Progenitor cell of endocrine pancreas (in vitro differentiated cells): ENCODE measurements around the gene CGB7. TPM values are rescaled to one million over a fixed set of nuclear protein-coding genes. Genes with fewer than 3 reads are reported as not detected.
"Not testable (repeated sequence)": the region's sequence is repeated elsewhere in the genome, so short reads cannot be mapped to it uniquely, and the experiment has no call there.

ENCODE experiments used
- DNase-seq: peaks from one replicate; pipeline ENCODE4 v3.0.0; 2021; ENCODE audit warnings: low spot score; ENCODE audit not compliant: unreplicated experiment
- H3K27ac Mint-ChIP-seq: 2 replicates; pipeline ENCODE4 v1.8.0; 2021; ENCODE audit warnings: mild to moderate bottlenecking, moderate library complexity, mixed read lengths
- H3K27me3 Mint-ChIP-seq: 2 replicates; pipeline ENCODE4 v1.8.0; 2021; ENCODE audit warnings: mixed read lengths
- H3K36me3 Mint-ChIP-seq: 2 replicates; pipeline ENCODE4 v1.8.0; 2022; ENCODE audit warnings: mixed read lengths; ENCODE audit not compliant: insufficient read depth
- H3K4me1 Mint-ChIP-seq: 2 replicates; pipeline ENCODE4 v1.8.0; 2021; ENCODE audit warnings: low read depth, mixed read lengths
- H3K4me3 Mint-ChIP-seq: 2 replicates; pipeline ENCODE4 v1.8.0; 2021; ENCODE audit warnings: low read depth, mild to moderate bottlenecking, moderate library complexity, mixed read lengths
- H3K9me3 Mint-ChIP-seq: 2 replicates; pipeline ENCODE4 v1.8.0; 2021; ENCODE audit warnings: low read depth, mixed read lengths
- CTCF ChIP-seq: fragments of 200-600 bp; sonication (generic); IDR thresholded peaks from one replicate; pipeline ENCODE4 v1.5.0; 2021; ENCODE audit warnings: antibody characterized with exemption, mild to moderate bottlenecking; ENCODE audit not compliant: unreplicated experiment
- total RNA-seq: library from RNA; stranded (reverse); gene quantifications from 2 replicates; pipeline ENCODE4 v1.2.1, GENCODE V29; 2021

The CGB7 gene
- total RNA-seq, 1 donor from 2014 or later = 0.38 TPM

DNA sequence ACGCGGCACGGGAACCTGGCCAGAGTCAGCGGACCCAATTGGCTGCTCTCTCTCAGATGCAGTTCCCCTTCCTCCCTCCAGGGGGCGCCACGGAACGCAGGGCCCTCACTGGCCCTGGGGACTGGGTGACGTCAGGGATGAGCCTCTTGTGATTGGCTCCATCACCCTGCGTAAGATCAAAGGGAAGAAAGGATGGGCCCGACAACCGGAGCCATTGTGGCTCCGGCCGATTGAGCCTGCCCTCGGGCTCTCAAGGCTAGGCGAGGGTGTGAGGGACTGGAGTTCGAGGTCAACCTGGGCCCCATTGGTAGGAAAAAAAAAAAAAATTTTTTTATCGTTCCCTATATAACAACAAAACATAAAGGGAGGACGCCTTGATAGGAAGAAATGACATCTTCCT is 20.7 kb downstream of the CGB7 start, which contains the start of gene CGB1:
TSS of gene CGB1 (minus strand) at position 81 of the 400 bp plus-strand sequence. CDS start 184 bp downstream, outside the sequence.
- H3K27me3 Mint-ChIP-seq = peaks cover 13% of the 10 kb centered on the region
- not testable (repeated sequence) for DNase-seq, H3K9me3 Mint-ChIP-seq, H3K36me3 Mint-ChIP-seq, H3K4me1 Mint-ChIP-seq, H3K4me3 Mint-ChIP-seq, H3K27ac Mint-ChIP-seq
- TF ChIP-seq CTCF = peak; percentile 35

DNA sequence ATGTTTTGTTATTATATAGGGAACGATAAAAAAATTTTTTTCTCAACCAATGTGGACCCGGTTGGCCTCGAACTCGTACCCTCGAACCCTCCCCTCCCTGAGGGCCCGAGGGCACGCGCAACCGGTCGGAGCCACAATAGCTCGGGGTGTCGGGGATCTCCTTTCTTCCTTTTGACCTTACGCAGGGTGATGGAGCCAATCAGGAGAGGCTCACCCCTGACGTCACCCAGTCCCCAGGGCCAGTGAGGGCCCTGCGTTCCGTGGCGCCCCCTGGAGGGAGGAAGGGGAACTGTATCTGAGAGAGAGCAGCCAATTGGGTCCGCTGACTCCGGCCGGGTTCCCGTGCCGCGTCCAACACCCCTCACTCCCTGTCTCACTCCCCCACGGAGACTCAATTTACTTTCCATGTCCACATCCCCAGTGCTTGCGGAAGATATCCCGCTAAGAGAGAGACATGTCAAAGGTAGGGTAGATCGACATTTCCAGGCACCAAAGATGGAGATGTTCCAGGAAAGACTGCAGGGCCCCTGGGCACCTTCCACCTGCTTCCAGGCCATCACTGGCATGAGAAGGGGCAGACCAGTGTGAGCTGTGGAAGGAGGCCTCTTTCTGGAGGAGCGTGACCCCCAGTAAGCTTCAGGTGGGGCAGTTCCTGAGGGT is 25.8 kb downstream of the CGB7 start, which contains the start of gene CGB2:
TSS of gene CGB2 (plus strand) at position 249 of the 660 bp plus-strand sequence. CDS start at position 455, 206 bp downstream.
- H3K4me3 Mint-ChIP-seq, DNase-seq, H3K9me3 Mint-ChIP-seq, H3K4me1 Mint-ChIP-seq, H3K27ac Mint-ChIP-seq, H3K36me3 Mint-ChIP-seq: not testable (repeated sequence)
- peak; percentile 40 for TF ChIP-seq CTCF
- H3K27me3 Mint-ChIP-seq = peaks cover 23% of the 10 kb centered on the region

GRCh38 chr19:49030323-49030722 is 27.2 kb downstream of the CGB7 start:
- not testable (repeated sequence) for H3K4me1 Mint-ChIP-seq, H3K36me3 Mint-ChIP-seq, H3K4me3 Mint-ChIP-seq, DNase-seq, H3K9me3 Mint-ChIP-seq, H3K27ac Mint-ChIP-seq
- H3K27me3 Mint-ChIP-seq = peaks cover 19% of the 10 kb centered on the region

DNA sequence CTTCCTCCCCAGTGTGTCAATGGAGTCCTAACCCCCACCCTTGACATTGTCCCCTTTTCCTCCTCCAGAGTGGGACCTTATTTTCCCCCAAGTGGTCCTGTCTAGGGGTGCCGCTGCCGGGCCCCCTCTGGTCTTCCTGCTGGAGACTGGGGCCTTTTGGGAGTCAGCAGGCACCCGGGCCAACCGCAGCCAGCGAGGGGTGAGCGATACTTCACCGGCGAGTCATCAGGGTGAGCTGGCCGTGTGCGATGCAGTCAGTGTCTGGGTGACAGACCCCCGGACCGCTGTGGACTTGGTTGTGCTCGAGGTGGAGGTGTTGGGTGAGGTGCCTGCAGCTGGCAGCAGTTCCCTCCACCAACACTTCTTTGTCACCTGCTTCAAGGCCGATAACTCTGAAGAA is 27.8 kb downstream of the CGB7 start:
- not testable (repeated sequence) for H3K9me3 Mint-ChIP-seq, H3K27ac Mint-ChIP-seq, H3K4me1 Mint-ChIP-seq, DNase-seq, H3K36me3 Mint-ChIP-seq, H3K4me3 Mint-ChIP-seq
- H3K27me3 Mint-ChIP-seq = peaks cover 23% of the 10 kb centered on the region

DNA sequence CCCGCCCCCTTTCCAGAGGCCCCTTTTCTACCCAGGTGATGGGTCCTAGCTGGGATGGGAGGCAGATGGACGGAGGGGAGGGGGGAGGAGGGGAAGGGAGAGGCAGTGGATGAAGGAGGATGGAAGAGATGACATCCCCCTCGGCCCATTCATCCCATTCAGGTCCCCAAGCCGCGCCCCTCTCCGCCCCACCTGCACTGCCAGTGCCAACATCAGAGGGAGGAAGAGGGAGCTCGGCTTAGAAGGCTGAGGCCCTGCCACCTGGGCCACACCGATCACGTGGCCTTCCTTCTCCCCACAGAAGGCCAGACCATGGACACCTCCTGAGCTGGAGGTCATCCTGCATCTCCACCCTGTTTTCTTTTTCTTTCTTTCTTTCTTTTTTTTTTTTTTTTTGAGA is 28.9 kb downstream of the CGB7 start:
- not testable (repeated sequence) for H3K27ac Mint-ChIP-seq, H3K9me3 Mint-ChIP-seq, H3K36me3 Mint-ChIP-seq, H3K4me1 Mint-ChIP-seq, H3K4me3 Mint-ChIP-seq, DNase-seq
- peaks cover 23% of the 10 kb centered on the region for H3K27me3 Mint-ChIP-seq

DNA sequence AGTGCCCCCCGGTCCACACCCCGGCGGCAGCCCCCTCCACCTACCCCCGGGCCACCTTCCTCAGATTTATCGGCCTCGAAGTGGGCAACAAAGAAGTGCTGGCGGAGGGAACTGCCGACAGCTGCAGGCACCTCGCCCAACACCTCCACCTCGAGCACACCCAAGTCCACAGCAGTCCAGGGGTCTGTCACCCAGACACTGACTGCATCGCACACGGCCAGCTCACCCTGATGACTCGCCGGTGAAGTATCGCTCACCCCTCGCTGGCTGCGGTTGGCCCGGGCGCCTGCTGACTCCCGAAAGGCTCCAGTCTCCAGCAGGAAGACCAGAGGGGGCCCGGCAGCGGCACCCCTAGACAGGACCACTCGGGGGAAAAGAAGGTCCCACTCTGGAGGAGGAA is 31.9 kb downstream of the CGB7 start:
- DNase-seq, H3K4me3 Mint-ChIP-seq, H3K4me1 Mint-ChIP-seq, H3K27ac Mint-ChIP-seq, H3K9me3 Mint-ChIP-seq, H3K36me3 Mint-ChIP-seq: not testable (repeated sequence)
- H3K27me3 Mint-ChIP-seq = peaks cover 31% of the 10 kb centered on the region

- not testable (repeated sequence) for H3K36me3 Mint-ChIP-seq, DNase-seq, H3K4me1 Mint-ChIP-seq, H3K4me3 Mint-ChIP-seq, H3K27ac Mint-ChIP-seq, H3K9me3 Mint-ChIP-seq
- peaks cover 33% of the 10 kb centered on the region for H3K27me3 Mint-ChIP-seq
Measured at GRCh38 chr19:49025088-49025487, 32.5 kb downstream of the CGB7 start.

DNA sequence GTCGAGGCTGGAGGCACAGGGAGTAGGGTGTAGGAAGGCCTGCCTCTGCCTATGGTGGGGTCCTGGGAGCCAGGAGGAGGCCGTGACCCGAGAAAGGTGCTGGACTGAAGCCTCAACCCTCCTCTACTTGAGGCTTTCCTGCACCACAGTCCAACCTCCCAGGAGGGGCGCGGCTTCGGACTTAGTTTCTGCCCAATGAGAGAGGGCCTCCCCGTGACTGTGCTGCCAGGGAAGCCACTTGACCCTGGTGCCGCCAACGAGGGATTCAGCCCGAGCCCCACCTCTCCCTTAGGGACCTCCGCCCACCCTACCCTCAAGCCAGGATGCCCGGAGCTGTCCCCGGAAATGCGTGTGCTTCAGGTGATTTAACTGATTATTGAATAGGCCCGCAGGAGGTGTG is 33.3 kb downstream of the CGB7 start, which contains the start of gene CGB3:
TSS of gene CGB3 (minus strand) at position 101 of the 400 bp plus-strand sequence. CDS start 362 bp downstream, outside the sequence.
- H3K4me1 Mint-ChIP-seq, H3K9me3 Mint-ChIP-seq, H3K4me3 Mint-ChIP-seq, H3K36me3 Mint-ChIP-seq, DNase-seq, H3K27ac Mint-ChIP-seq: not testable (repeated sequence)
- H3K27me3 Mint-ChIP-seq = peaks cover 35% of the 10 kb centered on the region
